ENCODE results near the gene GFER.

- TF ChIP-seq CTCF (IDR thresholded peaks at IDR 0.05), result no peak
- TF ChIP-seq POLR2A (IDR thresholded peaks at IDR 0.05), result no peak
These were observed 39.3 kb upstream of the GFER start for GRCh38 chr16:1944612-1945199.
